Neural progenitor cell (in vitro differentiated cells): ENCODE measurements around the gene PANK3. TPM values are rescaled to one million over a fixed set of nuclear protein-coding genes. Genes with fewer than 3 reads are reported as not detected.

ENCODE experiments used
- DNase-seq: peaks from one replicate; pipeline ENCODE4 v3.0.0-alpha.2; 2016; ENCODE audit warnings: low spot score
- H2AFZ ChIP-seq: fragments of 200-600 bp; sonication (generic); replicated peaks from 2 replicates; pipeline ENCODE4 v1.6.1; 2016; ENCODE audit warnings: antibody characterized with exemption
- H3F3A ChIP-seq: fragments of 200-600 bp; sonication (generic); 2 replicates; pipeline ENCODE4 v1.6.1; 2016; ENCODE audit warnings: antibody characterized with exemption, low read depth
- H3K27ac ChIP-seq: fragments of 200-600 bp; sonication (generic); 2 replicates; pipeline ENCODE4 v1.5.1; 2016; ENCODE audit warnings: mild to moderate bottlenecking
- H3K27me3 ChIP-seq: fragments of 200-600 bp; sonication (generic); 2 replicates; pipeline ENCODE4 v1.6.1; 2016; ENCODE audit warnings: mild to moderate bottlenecking, moderate library complexity
- H3K36me3 ChIP-seq: fragments of 200-600 bp; sonication (generic); 2 replicates; pipeline ENCODE4 v1.5.1; 2016
- H3K4me1 ChIP-seq: fragments of 200-600 bp; sonication (generic); 2 replicates; pipeline ENCODE4 v1.6.1; 2016; ENCODE audit warnings: mixed run types
- H3K4me2 ChIP-seq: fragments of 200-600 bp; sonication (generic); 2 replicates; pipeline ENCODE4 v1.6.1; 2016
- H3K4me3 ChIP-seq: fragments of 200-600 bp; sonication (generic); 2 replicates; pipeline ENCODE4 v1.5.1; 2016
- H3K79me2 ChIP-seq: fragments of 200-600 bp; sonication (generic); 2 replicates; pipeline ENCODE4 v1.6.1; 2016; ENCODE audit warnings: low read depth
- H3K9ac ChIP-seq: fragments of 200-600 bp; sonication (generic); 2 replicates; pipeline ENCODE4 v1.6.1; 2016
- H3K9me3 ChIP-seq: fragments of 200-600 bp; sonication (generic); 2 replicates; pipeline ENCODE4 v1.5.1; 2016; ENCODE audit warnings: low read depth
- H4K20me1 ChIP-seq: fragments of 200-600 bp; sonication (generic); 2 replicates; pipeline ENCODE4 v1.6.1; 2016; ENCODE audit warnings: low read depth
- H3K27ac Mint-ChIP-seq: 3 replicates; pipeline ENCODE4 v1.8.0; 2021; ENCODE audit warnings: mixed read lengths
- H3K27me3 Mint-ChIP-seq: 2 replicates; pipeline ENCODE4 v1.8.0; 2022; ENCODE audit warnings: low read depth, mild to moderate bottlenecking, inconsistent platforms, moderate library complexity, mixed read lengths; ENCODE audit not compliant: insufficient read depth
- H3K36me3 Mint-ChIP-seq: 3 replicates; pipeline ENCODE4 v1.8.0; 2021; ENCODE audit warnings: mixed read lengths
- H3K4me1 Mint-ChIP-seq: 3 replicates; pipeline ENCODE4 v1.8.0; 2021; ENCODE audit warnings: mixed read lengths
- H3K4me3 Mint-ChIP-seq: 3 replicates; pipeline ENCODE4 v1.8.0; 2021; ENCODE audit warnings: mild to moderate bottlenecking, moderate library complexity, mixed read lengths
- H3K9me3 Mint-ChIP-seq: 3 replicates; pipeline ENCODE4 v1.8.0; 2020; ENCODE audit warnings: mixed read lengths
- CTCF ChIP-seq: fragments of 200-600 bp; sonication (generic); IDR thresholded peaks from 2 replicates; pipeline ENCODE4 v1.5.1; 2017; ENCODE audit warnings: antibody characterized with exemption, mild to moderate bottlenecking
- EZH2 ChIP-seq: fragments of 200-600 bp; sonication (generic); IDR thresholded peaks from 2 replicates; pipeline ENCODE4 v1.6.1; 2017; ENCODE audit warnings: antibody characterized with exemption, mild to moderate bottlenecking, moderate library complexity
- EZH2phosphoT487 ChIP-seq: fragments of 200-600 bp; sonication (generic); IDR thresholded peaks from 2 replicates; pipeline ENCODE4 v1.6.1; 2017; ENCODE audit warnings: antibody characterized with exemption
- microRNA-seq: library from miRNA; unstranded; fragments of <30 nt; microRNA quantifications from one replicate; pipeline ENCODE4, GENCODE V29; 2016
- small RNA-seq: library from RNA; depleted of rRNA; stranded (forward); fragments of <200 nt; gene quantifications from one replicate; pipeline ENCODE3, GENCODE V24; 2015
- total RNA-seq: library from RNA; depleted of rRNA; stranded (reverse); fragments of >200 nt; gene quantifications from 2 replicates; pipeline ENCODE4 v1.2.3, GENCODE V29; 2015; ENCODE audit warnings: low replicate concordance

Gene PANK3
- total RNA-seq, 1 donor from 2014 or later: 117 TPM

- H3F3A ChIP-seq: no peaks in the 10 kb centered on the region
- no peaks in the 10 kb centered on the region for H3K9me3 ChIP-seq
- no peak overlapping the region for H3K9ac ChIP-seq
- no peak overlapping the region for H3K4me2 ChIP-seq
- no peaks in the 10 kb centered on the region for H3K4me1 Mint-ChIP-seq
- H3K27me3 ChIP-seq: no peaks in the 10 kb centered on the region
- no peaks in the 10 kb centered on the region for H4K20me1 ChIP-seq
- no peaks in the 10 kb centered on the region for H3K27me3 Mint-ChIP-seq
- H3K4me3 ChIP-seq: no peak overlapping the region
- no peak for DNase-seq
- no peaks in the 10 kb centered on the region for H3K9me3 Mint-ChIP-seq
- no peak overlapping the region for H3K27ac Mint-ChIP-seq
- no peak overlapping the region for H3K27ac ChIP-seq
- H2AFZ ChIP-seq: no peak overlapping the region
- peaks cover 27% of the 10 kb centered on the region for H3K36me3 ChIP-seq
- TF ChIP-seq CTCF (no peak), EZH2 (no peak), EZH2phosphoT487 (no peak)
- peaks cover 27% of the 10 kb centered on the region for H3K36me3 Mint-ChIP-seq
- no peaks in the 10 kb centered on the region for H3K4me1 ChIP-seq
- no peak overlapping the region for H3K4me3 Mint-ChIP-seq
- no peaks in the 10 kb centered on the region for H3K79me2 ChIP-seq
Measured at GRCh38 chr5:168502563-168503237, 76.5 kb downstream of the PANK3 start.

Small RNA genes lying within 50 kb of the gene (microRNA-seq; reads per million reads assigned to microRNA genes)
- not detected for gene MIR103A1
- not detected for gene MIR103B1

Small RNA genes lying within 50 kb of the gene (small RNA-seq; reads per million reads assigned to genes)
- 0.18 reads per million for gene MIR103A1

Other genes starting within 250 kb of the PANK3 start
- 116 and 191 TPM in 2 replicates for gene RARS1, start 92.9 kb downstream of the PANK3 start, total RNA-seq
- gene FBLL1, start 50.1 kb downstream of the PANK3 start, total RNA-seq: 0.19 and 0.34 TPM in 2 replicates